ENCODE measurements around the gene SCIMP.
"Not testable (repeated sequence)": the region's sequence is repeated elsewhere in the genome, so short reads cannot be mapped to it uniquely, and the experiment has no call there.

The SCIMP gene

GRCh38 chr17:5184288-5184687 lies 50.4 kb downstream of the SCIMP start:
- no peak for DNase-seq (ENCODE audit: low read depth in 2 of 2)

- DNase-seq (ENCODE audit: low read depth in 2 of 2), result no peak
These were observed 51.3 kb downstream of the SCIMP start for GRCh38 chr17:5183410-5183793.

- no peak for DNase-seq (ENCODE audit: low read depth in 2 of 2)
These were observed 51.9 kb downstream of the SCIMP start for GRCh38 chr17:5182597-5183409.

- DNase-seq (ENCODE audit: low read depth in 2 of 2), result no peak
These were observed 53.0 kb downstream of the SCIMP start for GRCh38 chr17:5181509-5182305.

GRCh38 chr17:5179003-5179402 lies 55.7 kb downstream of the SCIMP start:
- DNase-seq (ENCODE audit: low read depth in 2 of 2), result no peak

GRCh38 chr17:5175027-5175426 lies 59.6 kb downstream of the SCIMP start:
- DNase-seq (ENCODE audit: low read depth in 2 of 2), result not testable (repeated sequence)

- not testable (repeated sequence) for DNase-seq (ENCODE audit: low read depth in 2 of 2)
These were observed 68.7 kb downstream of the SCIMP start for GRCh38 chr17:5165791-5166564.

GRCh38 chr17:5164436-5164835 lies 70.2 kb downstream of the SCIMP start:
- no peak for DNase-seq (ENCODE audit: low read depth in 2 of 2)

GRCh38 chr17:5161793-5162192 lies 72.9 kb downstream of the SCIMP start:
- DNase-seq (ENCODE audit: low read depth in 2 of 2), result not testable (repeated sequence)

- not testable (repeated sequence) for DNase-seq (ENCODE audit: low read depth in 2 of 2)
These were observed 74.0 kb downstream of the SCIMP start for GRCh38 chr17:5160702-5161101.
